ENCODE results near the gene EIF4E2.
"Not testable (repeated sequence)": the region's sequence is repeated elsewhere in the genome, so short reads cannot be mapped to it uniquely, and the experiment has no call there.

The EIF4E2 gene

DNA sequence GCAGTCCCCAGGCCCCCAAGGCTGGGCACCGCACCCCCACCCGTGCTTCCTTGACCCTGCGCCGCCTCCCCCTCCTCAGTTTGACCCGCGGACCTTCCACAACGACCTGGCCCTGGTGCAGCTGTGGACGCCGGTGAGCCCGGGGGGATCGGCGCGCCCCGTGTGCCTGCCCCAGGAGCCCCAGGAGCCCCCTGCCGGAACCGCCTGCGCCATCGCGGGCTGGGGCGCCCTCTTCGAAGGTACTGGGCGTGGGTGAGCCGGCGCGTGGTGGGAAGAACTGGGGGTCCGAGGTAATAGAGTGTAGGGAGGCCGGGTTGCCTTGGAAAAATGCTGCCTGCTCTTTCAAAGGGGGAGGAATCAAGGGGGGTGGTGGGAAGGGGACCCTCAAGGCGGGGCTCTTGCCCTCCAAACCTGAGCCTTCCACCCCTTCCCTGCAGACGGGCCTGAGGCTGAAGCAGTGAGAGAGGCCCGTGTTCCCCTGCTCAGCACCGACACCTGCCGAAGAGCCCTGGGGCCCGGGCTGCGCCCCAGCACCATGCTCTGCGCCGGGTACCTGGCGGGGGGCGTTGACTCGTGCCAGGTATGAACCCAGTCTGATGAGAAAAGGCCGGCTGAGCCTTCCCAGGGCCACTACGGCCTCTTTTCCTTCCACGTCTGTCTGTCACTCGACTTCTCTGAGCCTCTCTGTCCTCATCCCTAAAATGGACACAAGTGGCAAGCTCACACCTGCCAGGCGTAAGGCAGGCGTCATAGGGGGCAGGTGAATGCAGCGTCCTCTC, 27.7 kb upstream of the EIF4E2 start:
- DNase-seq: no peak

DNA sequence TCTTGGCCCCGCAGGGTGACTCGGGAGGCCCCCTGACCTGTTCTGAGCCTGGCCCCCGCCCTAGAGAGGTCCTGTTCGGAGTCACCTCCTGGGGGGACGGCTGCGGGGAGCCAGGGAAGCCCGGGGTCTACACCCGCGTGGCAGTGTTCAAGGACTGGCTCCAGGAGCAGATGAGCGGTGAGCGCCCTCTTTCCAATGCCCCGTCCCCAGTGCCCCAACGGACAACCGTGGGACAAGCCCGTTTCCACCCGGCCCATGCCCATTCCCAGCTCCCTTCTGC, 27.1 kb upstream of the EIF4E2 start:
- DNase-seq: no peak

DNA sequence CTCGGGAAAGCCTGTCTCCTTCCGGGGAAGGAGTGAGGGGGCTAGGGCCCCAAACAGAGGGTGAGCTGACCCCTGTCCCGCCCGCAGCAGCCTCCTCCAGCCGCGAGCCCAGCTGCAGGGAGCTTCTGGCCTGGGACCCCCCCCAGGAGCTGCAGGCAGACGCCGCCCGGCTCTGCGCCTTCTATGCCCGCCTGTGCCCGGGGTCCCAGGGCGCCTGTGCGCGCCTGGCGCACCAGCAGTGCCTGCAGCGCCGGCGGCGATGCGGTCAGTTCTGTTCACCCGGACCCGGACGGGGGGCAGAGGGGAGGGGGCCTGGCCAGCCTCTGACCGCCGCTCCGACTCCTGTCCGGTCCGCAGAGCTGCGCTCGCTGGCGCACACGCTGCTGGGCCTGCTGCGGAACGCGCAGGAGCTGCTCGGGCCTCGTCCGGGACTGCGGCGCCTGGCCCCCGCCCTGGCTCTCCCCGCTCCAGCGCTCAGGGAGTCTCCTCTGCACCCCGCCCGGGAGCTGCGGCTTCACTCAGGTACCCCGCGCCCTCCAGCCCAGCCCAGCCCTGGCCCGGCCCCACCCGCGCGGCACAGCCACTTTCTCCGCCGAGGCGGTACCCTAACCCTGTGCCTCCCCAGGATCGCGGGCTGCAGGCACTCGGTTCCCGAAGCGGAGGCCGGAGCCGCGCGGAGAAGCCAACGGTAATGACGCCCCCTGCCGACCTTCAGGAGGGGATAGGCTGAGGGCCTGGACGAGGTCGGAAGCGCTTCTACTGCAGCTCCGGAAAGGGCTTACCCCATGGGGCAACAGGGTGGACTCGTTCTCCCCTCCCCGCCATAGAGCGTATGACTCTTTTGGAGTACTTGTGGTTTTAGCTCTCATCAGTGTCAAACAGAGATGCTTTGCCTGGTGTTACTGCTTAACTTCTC, 26.5 kb upstream of the EIF4E2 start:
- DNase-seq: no peak

GRCh38 chr2:232524771-232525170, 25.7 kb upstream of the EIF4E2 start:
- DNase-seq: no peak

- no peak for DNase-seq
These were observed 25.3 kb upstream of the EIF4E2 start for GRCh38 chr2:232525199-232525598.

DNA sequence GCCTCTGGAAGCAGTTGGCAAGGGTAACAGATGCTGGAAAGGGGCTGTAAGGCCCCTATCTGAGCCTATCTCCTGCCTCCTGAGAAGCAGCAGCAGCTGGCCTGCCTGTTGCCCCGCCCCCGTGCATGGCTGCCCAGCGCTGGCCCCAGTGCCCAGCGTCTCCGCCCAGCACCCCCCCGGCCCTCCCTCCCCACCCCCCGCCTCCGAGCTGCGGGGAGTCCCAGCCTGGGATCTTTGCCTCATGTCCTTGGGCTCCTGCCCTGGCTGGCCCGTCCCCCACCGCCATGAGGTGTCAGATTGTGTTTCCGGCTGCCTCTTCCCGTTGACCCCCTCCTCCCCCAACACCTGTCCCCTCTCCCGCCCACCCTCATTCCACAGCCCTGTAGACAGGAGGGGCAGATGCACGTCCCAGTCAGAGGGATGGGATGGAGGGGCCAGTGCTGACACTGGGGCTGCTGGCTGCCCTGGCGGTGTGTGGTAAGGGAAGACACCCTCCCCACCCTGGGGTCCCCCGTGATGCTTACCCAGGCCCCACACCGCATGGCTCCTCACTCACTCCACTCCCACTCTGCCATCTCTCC, 24.6 kb upstream of the EIF4E2 start, which contains the start of gene CHRND:
CHRND (plus strand) TSS at position 370 of the 581 bp plus-strand sequence; CDS start at position 426, 56 bp downstream.
- DNase-seq: no peak

- no peak for DNase-seq
These were observed 24.0 kb upstream of the EIF4E2 start for GRCh38 chr2:232526372-232526941.

DNA sequence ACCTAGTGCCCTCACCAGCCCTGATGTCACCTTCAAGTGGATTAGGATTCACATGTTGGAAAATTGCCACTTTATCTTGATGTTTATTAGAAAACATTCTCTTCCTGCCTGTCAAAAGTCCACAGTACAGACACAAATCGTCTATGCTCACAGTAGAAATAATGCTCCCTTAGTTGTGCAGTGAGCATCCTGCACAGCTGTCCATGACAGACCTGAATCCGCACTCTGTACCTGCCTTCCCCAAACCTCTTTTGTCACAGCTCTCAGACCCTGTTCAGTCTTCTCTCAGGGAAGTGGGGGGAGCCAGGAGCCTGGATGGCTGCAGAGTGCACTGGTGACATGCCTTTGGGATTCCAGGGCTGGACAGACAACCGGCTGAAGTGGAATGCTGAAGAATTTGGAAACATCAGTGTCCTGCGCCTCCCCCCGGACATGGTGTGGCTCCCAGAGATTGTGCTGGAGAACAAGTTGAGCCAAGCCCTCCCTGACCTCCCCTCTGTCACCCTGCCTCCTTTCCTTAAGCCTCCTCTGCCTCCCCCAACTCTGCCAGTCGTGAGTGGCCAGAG, 22.5 kb upstream of the EIF4E2 start:
- no peak for DNase-seq

DNA sequence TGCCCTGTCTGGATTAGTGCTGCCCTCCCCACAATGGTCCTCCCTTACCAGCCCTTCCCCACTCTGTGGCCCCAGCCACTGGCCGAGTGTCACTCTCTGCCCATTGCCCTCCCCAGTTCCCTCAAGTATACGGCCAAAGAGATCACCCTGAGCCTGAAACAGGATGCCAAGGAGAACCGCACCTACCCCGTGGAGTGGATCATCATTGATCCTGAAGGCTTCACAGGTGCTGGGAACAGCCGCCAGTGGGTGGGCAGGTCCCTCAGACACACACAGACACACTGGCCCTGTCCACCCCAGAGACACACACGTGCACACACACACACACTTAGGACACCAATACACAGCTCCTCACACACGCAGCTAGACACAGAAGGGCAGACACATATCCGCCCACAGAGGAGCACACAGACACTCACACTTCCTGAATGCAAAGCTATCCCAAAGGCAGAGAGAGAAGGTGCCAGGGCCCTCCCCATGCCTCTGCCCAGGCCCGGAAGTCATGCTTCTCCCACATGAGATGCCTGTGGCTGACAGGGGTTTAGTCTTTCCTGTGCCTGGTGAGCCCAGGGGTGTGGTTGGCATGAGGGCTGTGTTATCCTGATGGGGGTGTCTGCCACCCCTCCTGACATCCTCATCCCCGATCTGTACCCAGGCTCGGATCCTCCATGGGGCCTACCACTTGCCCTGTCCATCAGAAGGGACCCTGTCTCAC, 21.6 kb upstream of the EIF4E2 start:
- DNase-seq: no peak

GRCh38 chr2:232529806-232530547, 20.5 kb upstream of the EIF4E2 start:
- DNase-seq: no peak

- no peak for DNase-seq
These were observed 19.7 kb upstream of the EIF4E2 start for GRCh38 chr2:232530626-232531260.

DNA sequence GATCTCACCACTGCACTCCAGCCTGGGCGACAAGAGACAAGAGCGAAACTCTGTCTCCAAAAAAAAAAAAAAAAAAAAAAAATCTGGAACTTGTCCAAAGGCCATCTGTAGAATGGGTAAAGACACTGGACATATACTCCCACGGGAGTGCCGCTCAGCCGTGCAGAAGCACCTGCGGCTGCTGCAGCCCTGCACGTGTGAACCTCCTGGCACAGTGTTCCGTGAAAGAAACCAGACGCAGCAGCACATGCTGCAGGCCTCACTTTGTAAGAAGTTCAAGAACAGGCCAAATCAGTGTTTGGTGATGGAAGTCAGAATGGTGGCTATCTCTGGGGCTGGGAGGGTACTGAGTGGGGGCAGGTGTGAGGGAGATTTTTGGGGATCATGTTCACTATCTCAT, 18.1 kb upstream of the EIF4E2 start:
- DNase-seq: no peak

DNA sequence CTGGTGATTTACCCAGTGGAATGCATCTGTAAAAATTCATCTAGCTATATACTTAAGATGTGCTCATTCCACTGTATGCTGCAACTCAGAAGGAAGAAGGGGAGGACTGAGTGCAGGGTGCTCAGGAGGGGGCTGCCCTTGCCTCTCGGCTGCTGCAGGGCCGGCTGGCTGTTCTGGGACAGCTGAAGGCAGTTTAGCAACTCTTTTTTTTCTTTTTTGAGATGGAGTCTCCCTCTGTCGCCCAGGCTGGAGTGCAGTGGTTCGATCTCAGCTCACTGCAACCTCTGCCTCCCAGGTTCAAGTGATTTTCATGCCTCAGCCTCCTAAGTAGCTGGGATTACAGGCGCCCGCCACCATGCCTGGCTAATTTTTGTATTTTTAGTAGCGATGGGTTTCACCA, 17.7 kb upstream of the EIF4E2 start:
- DNase-seq: not testable (repeated sequence)

DNA sequence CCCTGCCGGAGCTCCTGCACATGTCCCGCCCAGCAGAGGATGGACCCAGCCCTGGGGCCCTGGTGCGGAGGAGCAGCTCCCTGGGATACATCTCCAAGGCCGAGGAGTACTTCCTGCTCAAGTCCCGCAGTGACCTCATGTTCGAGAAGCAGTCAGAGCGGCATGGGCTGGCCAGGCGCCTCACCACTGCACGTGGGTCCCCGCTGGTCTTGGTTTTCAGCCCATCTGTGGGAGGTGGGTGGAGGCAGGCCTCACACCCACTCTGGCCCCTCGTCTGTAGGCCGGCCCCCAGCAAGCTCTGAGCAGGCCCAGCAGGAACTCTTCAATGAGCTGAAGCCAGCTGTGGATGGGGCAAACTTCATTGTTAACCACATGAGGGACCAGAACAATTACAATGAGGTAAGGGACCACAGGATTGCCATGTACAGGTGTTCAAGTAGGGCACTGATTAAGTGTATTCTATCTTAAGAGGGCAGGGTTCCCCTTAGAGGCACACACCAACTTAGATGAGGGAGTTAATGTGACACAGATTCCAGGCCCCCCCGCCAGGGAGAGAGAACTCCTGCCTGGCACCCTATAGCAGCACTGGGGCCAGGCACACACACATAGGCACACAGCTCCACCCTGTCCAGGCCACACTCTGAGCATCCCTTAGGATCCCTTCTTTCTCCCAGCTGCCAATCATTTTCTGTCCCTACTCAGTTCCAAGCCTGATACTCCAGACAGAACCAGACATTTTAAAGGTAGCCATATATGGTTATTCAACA, 16.4 kb upstream of the EIF4E2 start:
- DNase-seq: no peak

DNA sequence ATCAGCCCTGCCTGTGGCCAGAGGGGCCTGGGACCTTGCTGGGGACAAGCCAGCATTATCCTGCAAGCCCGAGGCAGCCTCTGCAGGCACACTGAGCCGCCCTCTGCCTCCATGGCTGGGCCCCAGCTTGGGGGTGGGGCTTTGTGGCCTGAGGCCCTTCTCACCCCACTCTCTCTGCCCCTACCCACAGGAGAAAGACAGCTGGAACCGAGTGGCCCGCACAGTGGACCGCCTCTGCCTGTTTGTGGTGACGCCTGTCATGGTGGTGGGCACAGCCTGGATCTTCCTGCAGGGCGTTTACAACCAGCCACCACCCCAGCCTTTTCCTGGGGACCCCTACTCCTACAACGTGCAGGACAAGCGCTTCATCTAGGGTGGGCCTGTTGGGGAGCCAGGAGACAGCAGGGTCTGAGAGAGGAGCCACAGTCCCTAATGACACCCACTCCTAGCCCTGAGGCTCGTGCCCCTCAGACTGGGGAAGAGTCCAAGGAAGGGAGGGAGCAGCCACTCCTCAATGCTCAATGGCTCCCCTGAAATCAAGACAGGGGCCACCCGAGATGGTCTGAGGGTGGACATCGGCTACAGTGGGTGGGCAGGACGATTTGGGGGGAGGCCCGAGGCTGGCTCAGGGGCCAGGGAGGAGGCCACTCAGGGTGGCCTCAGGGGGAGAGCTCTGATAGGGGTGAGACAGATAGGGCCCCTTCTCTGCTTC, 15.4 kb upstream of the EIF4E2 start:
- no peak for DNase-seq

DNA sequence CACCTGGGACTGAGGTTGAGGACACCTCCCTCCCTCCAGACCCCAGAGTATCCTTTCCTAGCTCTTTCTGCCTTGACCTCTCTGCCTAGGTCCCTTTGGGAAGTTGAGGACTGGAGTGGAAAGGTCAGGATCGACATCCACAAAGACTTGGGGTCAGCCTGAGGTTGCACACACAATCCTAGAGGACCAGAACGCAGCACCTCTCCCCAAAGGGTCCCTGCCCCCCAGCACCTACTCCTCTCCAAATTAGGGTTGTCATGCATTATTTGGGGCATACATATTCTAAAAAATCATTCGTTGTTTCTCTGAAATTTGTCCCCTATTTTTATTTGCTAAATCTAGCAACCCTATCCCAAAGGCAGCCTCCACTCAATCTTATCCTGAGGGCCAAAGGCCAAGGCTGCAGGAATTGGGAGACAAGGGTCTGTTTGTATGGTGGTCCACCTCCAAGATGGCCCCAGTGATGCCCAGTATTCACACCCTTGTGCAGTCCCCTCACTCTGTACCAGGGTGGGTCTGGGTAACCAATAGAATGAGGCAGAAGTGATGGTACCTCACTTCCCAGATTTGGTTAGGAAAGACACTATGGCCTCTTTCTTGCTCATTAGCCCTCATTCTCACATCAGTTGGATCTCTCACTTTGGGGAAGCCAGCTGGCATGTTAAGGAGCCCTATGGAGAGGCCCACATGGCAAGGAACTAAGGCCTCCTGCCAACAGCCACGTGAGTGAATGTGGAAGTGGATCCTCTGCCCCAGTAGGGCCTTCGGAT, 14.5 kb upstream of the EIF4E2 start:
- DNase-seq: no peak

GRCh38 chr2:232537079-232537478, 13.4 kb upstream of the EIF4E2 start:
- no peak for DNase-seq

DNA sequence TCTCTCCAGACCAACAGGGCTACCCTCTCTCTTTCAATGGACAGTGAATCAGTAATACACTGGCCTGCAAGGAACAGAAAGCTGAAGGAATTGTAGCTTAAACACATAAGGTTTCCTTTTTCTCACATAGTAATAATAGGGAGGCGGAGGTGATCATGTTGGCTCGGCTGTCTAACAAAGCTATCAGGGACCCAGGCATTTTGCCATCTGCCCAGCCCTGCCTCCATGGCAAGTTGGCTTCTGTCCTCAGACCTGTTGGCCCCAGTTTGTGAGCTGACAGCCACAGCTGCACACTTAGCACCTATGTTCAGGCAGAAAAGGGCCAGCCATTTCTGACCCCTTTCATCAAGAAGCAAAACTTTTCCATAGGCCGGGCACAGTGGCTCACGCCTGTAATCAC, 13.0 kb upstream of the EIF4E2 start:
- DNase-seq: no peak

DNA sequence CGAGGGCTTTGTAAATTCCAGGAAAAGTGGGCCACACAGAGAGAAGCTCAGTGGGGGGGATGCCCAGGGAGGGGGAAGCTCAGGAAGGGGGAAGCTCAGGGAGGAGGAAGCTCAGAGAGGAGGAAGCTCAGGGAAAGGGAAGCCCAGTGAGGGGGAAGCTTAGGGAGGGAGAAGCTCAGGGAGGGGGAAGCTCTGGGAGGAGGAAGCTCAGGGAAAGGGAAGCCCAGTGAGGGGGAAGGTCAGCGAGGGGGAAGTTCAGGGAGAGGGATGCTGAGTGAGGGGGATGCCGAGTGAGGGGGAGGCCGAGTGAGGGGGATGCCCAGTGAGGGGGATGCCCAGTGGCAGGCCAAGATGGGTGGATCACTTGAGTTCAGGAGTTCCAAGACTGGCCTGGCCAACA, 11.8 kb upstream of the EIF4E2 start:
- no peak for DNase-seq
